ENCODE measurements around the gene KDM2A. TPM values are rescaled to one million over a fixed set of nuclear protein-coding genes. Genes with fewer than 3 reads are reported as not detected.
"Not testable (repeated sequence)": the region's sequence is repeated elsewhere in the genome, so short reads cannot be mapped to it uniquely, and the experiment has no call there.

Gene KDM2A
- total RNA-seq, 1 donor from 2014 or later = 55.1 TPM

DNA sequence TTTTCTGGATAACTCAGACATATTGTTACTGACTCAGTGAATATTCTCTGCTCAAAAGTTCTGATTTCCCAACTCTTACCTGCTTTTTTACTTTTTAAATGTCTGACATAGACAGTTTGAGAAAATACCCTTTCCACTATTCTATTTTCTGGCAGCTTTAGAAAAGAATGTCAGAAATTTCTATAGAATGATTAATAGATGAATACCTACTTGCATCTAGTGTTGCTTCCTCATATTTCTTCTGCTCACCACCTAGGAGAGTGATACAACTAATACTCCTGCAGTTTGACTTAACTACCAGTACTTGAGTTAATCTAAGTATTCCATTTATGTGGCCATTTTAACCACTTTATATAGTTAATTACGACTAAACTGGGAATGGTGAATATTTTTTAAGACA lies 55.2 kb downstream of the KDM2A start:
- DNase-seq = no peak

DNA sequence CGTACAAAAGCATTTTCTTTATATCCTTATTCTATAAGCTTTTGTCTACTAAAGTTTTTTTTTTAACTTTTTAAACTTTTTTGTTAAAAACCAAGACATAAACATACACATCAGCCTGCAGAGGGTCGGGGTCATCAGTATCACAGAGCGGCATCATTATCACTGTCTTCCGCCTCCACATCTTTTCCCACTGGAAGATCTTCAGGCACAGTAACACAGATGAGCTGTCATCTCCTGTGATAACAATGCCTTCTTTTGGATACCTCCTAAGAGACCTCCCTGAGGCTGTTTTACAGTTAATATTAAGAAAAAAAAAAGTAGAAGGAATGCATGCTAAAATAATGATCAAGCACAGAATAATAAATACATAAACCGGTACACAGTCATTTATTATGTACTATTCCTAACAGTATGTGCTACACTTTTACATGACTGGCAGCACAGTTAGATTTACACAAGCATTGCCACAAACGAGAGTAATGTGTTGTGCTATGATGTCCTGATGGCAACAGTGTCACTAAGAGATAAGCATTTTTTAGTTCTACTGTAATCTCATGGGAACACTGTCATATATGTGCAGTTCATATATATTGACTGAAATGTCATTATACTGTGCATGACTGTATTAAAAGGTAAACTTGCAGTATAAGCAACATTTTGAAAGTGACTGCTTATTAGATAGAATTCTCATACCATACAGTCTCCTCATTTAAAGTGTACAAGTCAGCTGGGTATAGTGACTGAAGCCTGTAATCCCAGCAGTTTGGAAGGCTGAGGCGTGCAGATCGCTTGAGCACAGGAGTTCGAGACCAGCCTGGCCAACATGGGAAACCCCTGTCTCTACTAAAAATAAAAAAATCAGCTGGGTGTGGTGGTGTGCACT lies 58.6 kb downstream of the KDM2A start:
- no peak for DNase-seq

DNA sequence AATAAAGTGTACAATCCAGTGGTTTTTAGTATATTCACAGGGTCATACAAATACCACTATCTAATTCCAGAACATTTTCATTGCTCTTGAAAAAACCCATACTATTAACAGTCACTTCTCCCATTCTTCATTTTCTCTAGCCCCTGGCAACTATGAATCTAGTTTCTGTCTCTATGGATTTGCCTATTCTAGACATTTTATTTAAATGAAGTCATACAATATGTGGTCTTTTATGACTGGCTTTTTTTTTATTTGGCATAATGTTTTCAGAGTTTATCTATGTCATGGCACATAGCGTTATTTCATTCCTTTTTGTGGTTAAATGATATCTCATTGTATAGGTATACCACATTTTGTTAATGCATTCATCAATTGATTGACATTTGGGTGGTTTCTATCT lies 59.4 kb downstream of the KDM2A start:
- DNase-seq = no peak

DNA sequence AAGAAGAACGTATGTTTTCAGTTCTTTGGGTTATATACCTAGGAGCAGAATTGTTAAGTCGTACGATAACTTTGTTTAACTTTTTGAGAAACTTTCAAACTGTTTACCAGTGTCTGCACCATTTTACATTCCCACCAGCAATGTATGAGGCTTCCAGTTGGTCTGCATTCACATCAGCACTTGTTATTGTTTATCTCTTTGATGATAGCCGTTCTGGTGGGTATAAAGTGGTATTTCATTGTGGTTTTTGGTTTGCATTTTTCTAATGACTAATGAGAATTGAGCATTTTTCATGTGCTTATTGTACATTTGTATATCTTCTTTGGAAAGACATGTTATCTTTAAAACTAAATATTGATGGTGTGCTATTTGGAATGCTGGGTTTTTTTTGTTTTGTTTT lies 59.8 kb downstream of the KDM2A start:
- DNase-seq = no peak

DNA sequence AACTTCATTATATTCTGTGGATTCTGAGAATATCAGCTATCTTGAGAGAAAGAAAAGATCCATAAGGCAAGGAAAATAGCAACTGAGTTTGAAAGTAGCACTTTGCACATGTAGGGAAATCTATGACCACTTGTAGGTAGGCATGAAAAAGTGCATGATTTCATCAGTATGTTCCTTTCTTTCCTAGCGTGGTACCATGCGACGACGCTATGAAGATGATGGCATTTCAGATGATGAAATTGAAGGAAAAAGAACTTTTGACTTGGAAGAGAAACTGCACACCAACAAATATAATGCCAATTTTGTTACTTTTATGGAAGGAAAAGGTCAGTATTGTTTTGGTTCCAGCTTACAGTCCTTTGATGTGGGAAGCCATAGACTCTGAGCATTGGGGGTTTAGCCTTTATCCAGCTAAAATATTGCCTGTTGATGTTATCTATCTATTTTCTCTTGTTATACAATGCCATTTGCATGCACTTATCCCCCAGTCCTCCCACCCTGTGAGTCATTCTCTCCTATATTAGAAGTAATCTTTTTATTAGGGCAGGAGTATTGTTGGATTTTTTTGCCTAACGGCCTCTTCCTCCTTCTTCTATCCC lies 60.9 kb downstream of the KDM2A start:
- peak; percentile 36 for DNase-seq

DNA sequence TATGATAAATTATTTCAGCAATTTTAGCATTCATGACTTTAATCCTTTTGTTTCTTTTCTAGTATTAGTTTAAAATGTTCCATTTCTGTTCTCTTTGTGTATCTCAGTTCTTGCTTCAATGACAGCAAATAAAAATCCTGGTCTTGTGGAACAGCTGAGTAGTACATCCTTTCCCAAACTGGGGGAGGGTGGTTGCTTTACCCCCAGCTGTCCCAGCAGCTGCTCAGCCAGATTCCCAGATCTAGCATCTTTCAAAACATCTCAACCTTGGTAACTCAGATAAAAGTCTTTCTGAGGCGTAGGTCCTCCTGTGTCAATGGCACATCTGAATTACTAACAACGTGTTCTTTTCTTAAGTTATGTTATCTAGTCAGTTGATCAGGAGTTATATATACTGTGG lies 75.0 kb downstream of the KDM2A start:
- DNase-seq = no peak

DNA sequence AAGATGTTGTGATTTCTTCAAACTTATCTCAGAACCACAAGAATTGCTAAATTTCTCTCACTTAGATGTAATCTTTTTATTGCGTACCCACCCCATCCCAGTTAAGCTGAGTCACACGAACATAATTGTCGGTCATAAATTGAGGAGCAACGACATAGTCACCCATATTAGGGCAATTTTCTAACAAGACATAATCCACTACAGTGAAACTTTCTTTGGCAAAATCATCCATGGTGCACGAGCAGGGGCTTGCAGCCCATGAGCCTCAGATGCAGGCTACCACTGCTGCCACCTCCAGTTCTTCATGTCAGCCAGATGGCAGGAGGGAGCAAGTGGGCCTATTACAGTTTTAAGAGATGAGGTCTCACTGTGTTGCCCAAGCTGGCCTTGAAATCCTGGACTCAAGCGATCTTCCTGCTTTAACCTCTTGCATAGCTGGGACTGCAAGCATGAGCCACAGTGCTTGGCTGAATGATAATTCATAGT lies 77.0 kb downstream of the KDM2A start:
- no peak for DNase-seq

DNA sequence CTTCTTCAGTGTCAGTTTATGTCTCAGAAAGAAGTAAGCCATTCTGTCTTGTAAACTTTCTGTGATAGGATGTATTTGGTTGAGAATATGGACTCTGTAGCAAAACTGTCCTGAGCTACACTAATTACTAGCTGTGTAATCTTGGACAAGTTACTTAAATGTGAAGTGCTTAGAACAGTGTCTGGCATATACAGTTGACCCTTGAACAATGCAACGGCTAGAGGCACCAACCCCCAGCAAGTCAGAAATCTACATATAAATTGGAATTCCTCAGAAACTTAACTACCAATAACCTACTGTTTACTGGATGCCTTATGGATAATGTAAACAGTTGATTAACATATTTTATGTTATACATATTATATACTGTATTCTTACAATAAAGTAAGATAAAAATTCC lies 78.5 kb downstream of the KDM2A start:
- DNase-seq = no peak

DNA sequence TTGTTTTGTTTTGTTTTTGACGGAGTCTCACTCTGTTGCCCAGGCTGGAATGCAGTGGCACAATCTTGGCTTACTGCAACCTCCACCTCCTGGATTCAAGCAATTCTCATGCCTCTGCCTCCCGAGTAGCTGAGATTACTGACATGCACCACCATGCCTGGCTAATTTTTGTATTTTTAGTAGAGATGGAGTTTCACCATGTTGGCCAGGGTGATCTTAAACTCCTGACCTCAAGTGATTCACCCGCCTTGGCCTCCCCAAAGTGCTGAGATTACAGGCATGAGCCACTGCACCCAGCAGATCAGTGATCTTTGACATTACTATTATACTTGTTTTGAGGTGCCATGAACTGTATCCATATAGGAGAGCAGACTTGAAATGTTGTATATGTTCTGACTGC lies 79.7 kb downstream of the KDM2A start:
- not testable (repeated sequence) for DNase-seq

DNA sequence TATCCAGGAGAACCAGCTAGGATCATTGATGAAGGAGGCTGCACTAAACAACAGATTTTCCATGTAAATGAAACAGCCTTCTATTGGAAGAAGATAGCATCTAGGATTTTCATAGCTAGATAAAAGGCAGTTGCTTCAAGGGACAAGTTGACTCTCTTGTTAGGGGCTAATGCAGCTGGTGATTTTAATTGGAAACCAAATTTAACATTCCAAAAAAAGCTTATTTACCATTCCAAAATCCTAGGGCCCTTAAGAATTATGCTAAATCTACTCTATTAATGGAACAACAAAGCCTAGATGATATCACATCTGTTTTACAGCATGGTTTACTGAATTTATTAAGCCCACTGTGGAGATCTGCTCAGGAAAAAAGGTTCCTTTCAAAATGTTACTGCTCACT lies 80.7 kb downstream of the KDM2A start:
- no peak for DNase-seq

DNA sequence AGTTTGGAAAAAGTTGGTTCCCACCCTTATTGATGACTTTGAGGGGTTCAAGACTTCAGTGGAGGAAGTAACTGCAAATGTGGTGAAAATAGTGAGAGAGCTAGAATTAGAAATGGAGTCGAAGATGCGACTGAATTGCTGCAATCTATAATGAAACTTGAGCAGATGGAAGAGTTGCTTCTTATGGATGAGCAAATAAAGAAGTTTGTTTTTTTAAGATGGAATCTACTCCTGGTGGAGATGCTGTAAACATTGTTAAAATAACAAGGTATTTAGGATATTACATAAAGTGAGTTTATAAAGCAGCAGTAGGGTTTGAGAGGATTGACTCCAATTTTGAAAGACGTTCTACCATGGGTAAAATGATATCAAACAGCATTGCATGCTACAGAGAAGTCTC lies 83.0 kb downstream of the KDM2A start:
- no peak for DNase-seq

DNA sequence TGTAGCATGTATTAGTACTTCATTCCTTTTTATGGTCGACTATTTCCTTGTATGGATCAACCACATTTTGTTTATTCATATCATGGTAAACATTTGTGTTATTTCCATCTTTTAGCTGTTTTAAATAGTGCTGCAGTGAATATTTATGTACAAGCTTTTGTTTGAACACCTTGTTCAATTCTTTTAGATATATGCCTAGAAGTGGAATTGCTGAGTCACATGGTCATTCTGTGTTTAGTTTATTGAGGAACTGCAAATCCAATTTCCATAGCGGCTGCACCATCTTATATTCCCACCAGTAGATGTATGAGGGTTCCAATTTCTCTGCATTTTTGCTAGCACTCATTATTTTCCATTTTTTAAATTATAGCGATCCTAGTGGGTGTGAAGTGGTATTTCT lies 85.8 kb downstream of the KDM2A start:
- DNase-seq = no peak

DNA sequence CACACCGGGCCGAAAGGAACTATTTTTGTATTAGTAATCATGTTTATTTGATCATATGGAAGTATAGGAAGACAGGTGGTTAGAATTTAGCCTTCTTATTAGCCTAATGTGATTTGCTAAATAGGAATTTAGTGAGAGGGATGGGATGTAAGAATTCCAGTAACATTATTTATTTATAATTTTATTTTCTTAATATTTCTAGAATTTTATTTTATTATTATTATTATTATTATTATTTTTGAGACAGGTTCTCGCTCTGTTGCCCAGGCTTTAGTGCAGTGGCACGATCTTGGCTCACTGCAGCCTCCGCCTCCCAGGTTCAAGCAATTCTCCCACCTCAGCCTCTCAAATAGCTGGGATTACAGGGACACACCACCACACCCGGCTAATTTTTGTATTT lies 90.2 kb downstream of the KDM2A start:
- DNase-seq = not testable (repeated sequence)

DNA sequence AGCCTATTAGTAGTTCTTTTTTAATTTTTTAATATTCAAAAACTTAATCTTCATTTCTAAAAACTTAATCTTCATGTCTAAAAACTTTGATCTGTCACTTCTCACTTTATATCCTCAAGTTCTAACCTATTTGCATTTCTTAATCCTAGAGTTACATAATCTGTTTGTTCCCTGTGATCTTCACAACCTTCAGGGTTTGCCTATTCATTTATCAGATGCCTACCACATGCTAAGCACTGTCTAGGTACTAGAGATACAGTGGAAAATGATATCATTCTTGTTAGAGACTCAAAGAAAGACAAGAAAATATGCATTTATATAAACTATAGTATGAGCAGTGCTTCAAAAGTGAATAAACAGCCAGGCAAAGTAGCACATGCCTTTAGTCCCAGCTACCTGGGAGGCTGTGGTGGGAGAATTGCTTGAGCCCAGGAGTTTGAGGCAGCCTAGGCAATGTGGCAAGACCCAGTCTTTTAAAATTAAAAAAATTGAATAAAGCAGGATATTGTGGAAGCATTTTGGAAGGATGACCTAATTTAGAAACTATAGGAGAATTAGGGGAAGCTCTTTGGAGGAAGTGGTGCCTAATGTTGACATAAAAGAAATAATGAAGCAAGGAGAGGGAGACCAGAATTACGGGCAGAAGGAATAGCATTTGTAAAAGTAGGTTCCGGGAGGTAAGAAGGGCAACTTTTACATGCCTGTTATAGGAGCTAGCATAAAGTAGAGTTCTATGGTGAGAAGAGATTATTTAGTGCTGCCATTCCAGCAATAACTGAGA lies 92.8 kb downstream of the KDM2A start:
- peak; percentile 4 for DNase-seq

DNA sequence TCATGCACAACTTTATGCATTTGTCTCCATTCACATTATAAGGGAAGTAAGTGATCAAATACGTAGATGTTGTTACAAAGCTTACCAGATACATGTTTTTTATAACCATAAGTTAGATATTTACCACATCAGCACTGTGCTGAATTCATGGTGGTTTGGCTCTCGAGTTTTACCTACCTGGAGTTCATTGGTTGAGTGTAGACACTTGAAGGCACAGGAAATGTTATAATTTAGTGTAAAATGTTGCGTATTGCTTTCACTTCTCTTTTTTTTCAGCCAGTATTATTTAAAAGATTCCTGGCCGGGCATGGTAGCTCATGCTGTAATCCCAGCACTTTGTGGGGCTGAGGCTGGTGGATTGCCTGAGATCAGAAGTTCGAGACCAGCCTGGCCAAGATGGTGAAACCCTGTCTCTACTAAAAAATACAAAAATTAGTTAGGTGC lies 94.1 kb downstream of the KDM2A start:
- DNase-seq = no peak

DNA sequence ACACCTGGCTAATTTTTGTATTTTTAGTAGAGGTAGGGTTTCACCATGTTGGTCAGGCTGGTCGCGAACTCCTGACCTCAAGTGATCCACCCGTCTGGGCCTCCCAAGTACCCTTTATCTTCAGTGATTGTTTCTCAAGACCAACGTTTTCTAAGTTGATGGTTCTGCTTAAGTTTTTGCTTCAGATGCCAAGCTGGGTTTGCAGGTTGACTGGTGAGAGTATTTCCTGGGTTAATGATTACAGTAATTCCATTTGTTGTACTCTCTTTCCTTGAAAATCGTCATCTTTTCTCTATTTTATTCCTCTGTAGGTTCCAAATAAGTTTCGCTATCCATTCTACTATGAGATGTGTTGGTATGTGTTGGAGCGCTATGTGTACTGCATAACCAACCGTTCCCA lies 108.7 kb downstream of the KDM2A start:
- no peak for DNase-seq

DNA sequence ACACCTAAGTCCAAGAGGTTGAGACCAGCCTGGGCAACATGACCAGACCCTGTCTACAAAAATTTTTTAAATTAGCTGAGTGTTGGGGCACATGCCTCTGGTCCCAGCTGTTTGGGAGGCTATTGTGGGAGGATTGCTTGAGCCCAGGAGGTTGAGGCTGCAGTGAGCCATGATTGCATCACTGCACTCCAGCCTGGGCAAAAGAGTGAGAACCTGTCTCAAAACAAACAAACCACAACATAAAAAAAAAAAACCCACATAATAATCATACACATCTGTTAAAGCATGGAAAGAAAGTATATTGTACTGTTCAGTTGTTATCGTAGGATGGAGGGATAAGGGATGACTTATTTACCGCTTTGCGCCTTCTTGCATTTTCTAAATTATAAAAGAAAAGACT lies 111.3 kb downstream of the KDM2A start:
- DNase-seq = no peak

DNA sequence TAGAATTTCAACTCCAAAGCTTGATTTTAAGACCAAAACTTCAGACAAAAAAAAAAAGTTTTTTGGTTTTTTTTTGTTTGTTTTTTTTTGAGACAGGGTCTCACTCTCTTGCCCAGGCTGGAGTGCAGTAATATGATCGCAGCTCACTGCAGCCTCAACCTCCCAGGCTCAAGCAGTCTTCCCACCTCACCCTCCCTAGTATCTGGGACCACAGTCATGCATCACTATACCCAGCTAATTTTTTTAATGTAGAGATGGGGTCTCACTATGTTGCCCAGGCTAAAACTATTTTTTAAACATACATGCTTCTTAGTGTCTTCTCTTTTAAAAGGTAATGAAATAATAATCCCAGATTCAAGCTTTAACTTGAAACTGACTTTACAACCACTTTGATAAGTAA lies 111.8 kb downstream of the KDM2A start:
- no peak for DNase-seq

DNA sequence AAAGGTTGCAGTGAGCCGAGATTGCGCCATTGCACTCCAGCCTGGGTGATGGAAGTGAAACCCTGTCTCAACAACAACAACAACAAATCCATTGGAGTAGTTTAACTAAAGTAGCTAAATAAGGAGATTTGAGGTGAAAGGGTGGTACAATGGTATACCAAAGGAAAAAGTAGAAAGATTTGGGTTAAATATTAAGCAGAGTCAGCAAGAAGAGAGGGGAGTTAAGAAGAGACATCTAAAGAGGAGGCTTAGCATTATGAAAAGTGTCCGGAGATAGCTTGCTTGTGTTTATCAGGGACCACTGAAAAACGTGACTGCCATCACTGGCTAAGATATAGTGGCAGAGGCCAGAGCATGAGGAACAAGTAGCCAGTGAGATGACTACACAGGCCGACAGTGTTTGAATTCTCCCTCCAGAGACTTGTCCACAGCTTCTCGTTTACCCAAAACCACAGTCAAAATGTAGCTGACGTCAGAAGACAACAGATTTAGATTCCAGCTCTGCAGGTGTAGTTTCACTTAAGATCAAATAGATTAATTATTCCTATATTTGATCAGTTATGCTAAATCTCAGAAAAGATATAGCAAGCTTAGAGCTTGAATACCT lies 114.6 kb downstream of the KDM2A start:
- DNase-seq = no peak

DNA sequence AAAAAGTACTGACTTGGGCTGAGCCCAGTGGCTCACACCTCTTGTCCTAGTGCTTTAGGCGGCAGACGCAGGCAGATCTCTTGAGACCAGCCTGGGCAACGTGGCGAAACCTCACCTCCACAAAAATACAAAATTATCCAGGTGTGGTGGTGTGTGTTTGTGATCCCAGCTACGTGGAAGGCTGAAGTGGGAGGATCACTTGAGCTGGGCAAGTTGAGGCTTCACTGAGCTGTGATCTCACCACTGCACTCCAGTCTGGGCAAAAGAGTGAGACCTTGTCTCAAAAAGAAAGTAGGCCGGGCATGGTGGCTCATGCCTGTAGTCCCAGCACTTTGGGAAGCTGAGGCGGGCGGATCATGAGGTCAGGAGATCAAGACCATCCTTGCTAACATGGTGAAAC lies 115.5 kb downstream of the KDM2A start:
- not testable (repeated sequence) for DNase-seq

DNA sequence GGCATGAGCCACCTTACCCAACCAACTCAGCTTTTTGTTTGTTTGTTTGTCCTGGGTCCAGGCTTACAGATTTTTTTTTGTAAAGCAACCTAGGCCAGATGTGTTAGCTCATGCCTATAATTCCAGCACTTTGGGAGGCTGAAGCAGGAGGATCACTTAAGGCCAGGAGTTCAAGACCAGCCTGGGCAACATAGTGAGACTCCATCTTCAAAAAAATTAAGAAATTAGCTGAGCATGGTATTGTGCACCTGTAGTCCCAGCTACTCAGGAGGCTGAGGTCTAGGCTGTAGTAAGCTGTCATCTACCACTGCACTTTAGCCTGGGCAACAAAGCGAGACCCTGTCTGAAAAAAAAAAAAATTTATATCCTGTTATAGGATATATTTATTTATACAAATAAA lies 118.5 kb downstream of the KDM2A start:
- DNase-seq = no peak

DNA sequence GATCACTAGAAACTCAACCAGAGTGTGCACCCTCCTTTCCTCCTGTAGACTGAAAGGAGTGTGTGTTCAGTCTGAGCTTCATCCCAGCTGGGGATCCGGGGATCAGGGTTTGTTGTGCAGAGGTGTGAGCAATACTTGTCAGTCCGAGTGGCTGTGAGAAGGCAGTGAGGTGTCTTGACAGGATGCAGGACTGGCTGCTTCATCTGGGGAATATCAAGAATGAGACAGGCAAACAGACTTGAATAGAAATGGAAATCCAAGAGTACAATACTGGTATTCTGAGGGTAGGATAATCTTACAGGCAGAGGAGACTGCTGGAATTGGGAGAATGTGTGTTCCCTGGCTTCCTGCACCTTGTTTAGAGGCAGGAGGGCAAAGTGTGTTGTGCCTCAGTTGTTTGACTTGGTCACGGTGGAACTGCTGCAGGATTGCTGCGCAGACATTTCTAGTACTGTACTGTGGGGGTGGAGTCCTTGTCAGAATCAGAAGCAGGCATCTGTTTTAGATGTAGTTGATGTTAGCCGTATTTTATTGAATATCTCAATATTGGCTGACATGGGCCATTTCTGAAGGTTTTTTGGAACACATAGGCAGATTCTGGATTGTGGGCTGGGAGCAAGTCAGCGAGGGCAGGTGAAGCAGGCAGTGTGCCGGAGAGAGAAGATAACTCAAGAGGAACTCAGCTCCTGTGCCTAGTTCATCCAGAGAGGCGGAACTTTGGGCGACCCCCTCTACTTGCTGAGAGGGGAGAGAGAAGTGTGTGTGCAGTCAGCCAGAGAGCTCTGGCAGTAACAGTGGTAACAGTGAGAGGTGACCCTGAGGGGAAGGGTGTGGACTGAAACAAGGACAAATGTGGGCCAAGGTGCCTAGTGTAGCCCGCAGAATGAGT lies 120.1 kb downstream of the KDM2A start:
- peak; percentile 31 for DNase-seq
